GM18520 (cell line): ENCODE data around the gene RABGAP1L.
"Not testable (repeated sequence)": the region's sequence is repeated elsewhere in the genome, so short reads cannot be mapped to it uniquely, and the experiment has no call there.

Experiments used
- ATAC-seq: cut with Tn5 transposase; IDR thresholded peaks from one replicate; pipeline ENCODE4 v1.9.1; 2021; ENCODE audit not compliant: unreplicated experiment

Gene RABGAP1L

GRCh38 chr1:174153085-174153824, 6.1 kb upstream of the RABGAP1L start:
- peak; percentile 40 for ATAC-seq

DNA sequence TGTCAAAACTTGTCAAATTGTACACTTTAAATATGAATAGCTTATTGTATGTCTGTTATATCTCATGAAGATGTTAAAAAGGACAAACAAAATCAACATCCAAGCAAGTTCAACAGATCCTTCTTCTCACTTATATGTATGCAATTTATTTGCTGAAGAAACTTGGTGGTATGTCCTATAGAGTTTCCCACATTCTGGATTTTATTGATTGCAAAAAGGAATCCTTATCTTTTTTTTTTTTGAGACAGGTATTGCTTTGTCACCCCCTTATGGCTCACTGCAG, 5.6 kb upstream of the RABGAP1L start:
- ATAC-seq: no peak

DNA sequence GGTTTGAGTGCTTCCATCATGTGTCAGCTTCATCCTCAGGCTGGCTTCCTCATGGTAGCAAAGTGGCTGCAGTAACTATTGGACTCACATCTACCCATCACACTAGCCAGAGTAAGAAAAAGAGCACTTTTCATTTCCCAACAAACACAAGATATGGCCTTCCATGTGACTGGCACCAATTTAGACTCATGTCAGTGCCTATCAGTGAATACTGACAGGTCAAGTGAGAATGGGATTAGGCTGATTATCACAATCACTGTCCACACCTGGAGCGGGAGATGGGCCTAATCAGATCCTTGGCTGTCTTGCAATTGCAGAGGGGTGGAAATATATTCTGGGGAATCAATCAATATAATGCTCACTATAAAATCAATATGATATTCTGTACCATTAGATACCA, 2.9 kb upstream of the RABGAP1L start:
- no peak for ATAC-seq

DNA sequence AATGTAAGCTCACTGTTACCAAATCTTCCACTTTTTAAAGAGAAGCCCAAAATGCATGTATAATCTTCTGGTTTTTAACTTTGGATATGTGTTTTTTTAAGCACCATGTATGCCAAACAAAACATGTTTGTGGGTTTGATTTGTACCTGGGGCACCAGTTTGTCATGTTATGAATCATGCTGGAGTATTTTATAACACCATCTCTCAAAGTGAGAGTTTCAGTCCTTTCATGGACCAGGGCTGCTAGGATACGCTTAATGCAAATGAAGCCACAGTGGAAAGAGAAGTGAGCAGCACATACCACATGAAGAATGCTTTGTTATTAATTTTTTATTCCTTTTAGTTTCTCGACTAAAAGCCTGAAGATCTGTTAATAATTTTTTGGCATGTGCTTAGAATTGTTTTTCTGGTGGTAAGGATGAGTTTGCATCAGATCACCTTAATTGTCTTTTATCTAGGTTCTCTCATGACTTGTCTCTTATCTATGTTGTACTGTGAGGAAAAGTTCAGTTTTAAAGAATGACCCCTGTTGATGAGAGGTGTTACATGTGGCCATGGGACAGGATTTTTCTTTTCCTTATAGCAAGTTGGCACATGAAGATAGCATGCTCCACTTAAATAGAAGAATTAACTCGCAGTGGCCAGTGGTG, 2.0 kb upstream of the RABGAP1L start:
- ATAC-seq: peak; percentile 27

GRCh38 chr1:174158767-174159251, 511 bp upstream of the RABGAP1L start:
- no peak for ATAC-seq

GRCh38 chr1:174160109-174160473, 771 bp downstream of the RABGAP1L start:
- peak; percentile 16 for ATAC-seq

DNA sequence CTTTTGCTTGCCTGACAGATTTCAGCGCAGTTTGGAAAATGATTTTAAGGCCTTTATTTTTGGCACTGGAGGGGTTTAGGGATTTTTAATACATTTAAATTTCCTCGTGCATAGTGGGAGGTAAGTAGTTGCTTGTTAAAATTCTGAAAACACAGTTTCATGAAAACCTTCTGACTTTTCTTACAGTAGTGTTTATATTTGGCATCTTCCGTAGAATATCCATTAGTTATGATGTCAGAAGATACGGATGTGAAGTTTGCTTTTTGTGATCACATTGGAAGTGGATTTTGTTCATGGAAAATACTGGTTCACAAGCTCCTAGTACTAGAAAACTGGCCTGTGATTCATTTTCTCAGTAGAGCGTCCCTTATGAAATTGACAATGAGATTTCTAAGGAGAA, 1.3 kb downstream of the RABGAP1L start:
- no peak for ATAC-seq

DNA sequence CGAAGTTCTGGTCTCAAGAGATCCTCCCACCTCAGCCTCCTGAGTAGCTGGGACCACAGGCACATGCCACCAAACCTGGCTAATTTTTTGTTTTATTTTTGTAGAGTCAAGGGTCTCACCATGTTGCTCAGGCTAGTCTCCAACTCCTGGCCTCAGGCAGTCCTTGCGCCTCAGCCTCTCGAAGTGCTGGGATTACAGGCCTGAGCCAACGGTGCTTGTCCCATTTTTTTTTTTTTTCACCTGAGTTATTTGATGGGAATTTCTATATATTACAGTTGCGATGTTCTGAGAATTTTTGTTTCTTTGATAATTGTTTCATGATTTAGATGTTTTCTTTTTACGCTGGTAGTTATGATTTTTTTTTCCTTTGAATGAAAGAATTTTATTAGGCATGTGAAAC, 2.5 kb downstream of the RABGAP1L start:
- ATAC-seq: no peak

DNA sequence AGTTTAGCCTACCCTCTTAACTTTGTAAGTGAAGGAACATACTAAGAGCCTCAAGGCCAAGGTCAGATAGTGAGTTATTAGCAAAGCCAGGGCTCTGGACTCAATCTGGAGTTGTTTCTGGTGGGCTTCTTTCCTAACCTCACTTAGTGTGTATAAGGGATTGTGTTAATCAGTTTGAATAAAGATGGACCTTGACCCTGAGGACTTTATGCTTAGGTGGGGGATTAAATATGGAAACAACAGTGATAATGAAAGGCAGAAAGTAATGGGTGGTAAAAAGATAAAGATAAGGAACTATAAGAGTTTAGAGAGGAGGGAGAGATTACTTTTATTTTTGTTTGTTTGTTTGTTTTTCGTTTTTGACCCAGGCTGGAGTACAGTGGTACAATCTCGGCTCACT, 5.5 kb downstream of the RABGAP1L start:
- no peak for ATAC-seq

- ATAC-seq: no peak
Observed at GRCh38 chr1:174165471-174166137, 6.3 kb downstream of the RABGAP1L start.

GRCh38 chr1:174166530-174167264, 7.4 kb downstream of the RABGAP1L start:
- ATAC-seq: no peak

DNA sequence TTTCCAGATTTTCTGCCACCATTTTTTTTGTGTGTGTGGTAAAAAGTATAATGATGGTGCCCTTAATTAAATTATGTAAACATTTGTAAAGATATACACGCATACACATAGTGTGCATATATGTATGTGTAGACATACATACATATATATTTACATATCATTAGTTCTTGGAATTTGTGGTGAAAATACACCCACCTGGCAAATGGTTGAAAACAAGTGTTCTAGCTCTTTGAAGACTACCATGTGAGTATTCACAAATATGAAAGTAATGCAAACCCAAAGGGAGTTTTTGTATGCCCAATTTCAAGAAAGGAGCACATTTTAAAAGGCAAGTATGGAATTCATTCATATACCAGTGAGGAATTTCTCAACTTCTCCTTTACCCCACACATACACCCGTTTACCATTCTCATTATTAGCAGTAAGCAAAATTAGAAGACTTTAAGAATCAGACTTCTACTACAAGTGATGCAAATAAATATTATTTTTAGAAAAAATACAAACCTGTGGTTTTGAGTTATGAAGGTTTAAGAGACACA, 8.0 kb downstream of the RABGAP1L start:
- no peak for ATAC-seq

DNA sequence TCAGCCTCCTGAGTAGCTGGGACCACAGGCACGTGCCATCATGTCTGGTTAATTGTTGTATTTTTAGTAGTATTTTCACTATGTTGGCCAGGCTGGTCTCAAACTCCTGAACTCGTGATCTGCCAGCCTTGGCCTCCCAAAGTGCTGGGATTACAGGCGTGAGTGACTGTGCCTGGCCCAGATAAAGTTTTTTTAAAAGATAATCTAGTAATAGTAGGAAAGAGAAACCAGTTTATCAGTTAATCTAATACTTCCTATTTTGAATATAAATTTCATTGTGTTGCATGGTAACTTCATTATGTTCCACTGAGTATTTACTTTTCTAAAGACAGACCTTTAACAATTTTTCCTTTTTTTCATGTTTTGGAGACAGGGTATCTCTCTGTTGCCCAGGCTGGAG, 10.0 kb downstream of the RABGAP1L start:
- ATAC-seq: no peak

DNA sequence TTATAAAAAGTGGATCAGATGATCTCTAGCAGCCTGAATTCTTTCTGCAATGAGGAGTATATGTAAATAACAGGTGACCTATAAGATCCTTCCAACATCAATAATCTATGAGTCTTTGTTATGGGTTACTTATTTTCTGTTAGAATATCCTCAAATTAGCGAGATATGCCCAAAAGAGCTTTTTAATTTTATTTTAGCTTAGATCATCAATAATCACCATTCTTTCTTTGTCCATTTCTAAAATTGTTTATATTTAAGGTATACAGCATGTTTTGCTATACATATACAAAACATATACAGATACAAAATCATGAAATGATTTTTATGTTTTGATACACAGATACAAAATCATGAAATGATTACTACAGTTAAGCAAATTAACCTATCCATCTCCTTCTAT, 11.8 kb downstream of the RABGAP1L start:
- no peak for ATAC-seq

- ATAC-seq: peak; percentile 82
Observed at GRCh38 chr1:174174461-174175329, 15.4 kb downstream of the RABGAP1L start.

- not testable (repeated sequence) for ATAC-seq
Observed at GRCh38 chr1:174178459-174178858, 19.1 kb downstream of the RABGAP1L start.

DNA sequence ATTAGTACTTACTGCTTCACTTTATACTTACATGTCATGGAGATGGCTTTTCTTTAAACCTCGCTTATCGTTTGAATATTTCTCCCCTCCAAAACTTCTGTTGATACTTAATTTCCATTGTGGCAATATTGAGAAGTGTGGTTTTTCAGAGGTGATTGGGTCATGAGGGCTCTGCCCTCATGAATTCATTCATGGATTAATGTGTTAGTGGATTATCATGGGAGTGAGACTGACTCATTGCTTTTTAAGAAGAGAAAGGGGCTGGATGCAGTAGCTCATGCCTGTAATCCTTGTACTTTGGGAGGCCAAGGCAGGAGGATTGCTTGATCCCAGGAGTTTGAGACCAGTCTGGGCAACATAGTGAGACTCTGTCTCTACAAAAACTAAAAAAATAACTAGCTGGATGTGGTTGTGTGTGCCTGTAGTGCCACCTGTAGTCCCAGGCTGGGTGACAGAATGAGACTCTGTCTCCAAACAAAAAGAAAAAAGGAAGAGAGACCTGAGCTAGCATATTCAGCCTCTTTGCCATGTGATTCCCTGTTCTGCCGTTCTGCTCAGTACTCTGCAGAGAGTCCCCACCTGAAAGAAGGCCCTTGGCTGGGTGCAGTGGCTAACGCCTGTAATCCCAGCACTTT, 30.2 kb downstream of the RABGAP1L start:
- no peak for ATAC-seq

DNA sequence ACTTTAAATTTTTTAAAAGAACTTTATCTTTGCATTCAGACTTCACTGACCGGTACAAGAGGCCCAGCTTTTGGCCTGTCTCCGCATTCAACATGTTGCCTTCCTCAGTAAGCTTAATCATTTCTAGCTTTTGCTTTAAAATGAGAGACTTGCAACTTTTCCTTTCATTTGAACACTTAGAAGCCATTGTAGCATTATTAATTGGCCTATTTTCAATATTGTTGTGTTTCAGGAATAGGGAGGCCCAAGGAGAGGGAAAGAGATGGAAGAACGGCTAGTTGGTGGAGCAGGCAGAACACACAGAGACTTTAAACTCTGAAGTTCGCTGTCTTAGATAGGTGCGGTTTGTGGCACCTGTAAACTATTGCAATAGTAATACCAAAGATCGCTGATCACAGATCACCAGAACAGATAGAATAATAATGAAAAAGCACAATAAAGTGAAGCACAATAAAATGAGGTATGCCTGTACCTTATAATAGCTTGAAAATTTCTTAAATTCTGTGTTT, 31.4 kb downstream of the RABGAP1L start:
- ATAC-seq: no peak

DNA sequence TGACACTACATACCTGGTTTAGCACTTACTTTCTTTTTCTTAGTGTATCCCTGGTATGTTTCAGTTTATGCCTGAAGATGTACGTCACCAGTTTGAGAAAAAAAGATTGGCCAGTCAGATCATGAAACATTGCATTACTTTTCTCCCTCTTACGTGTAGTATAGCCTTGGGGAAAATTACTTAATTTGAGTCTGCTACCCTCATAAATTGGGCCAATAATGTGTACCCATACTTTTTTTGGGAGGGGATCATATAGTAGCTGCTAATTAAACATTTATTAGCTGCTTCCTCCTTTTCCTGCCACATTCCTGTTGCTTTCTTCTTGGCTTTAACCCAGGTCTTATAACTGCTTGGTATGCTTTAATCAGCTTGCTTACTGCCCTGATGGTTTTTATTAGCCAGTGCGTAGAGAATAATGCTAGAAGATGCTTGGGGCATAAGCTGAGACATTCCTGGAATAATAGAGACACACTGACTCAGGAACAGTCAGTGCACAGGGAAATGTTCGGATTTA, 32.1 kb downstream of the RABGAP1L start:
- ATAC-seq: no peak

DNA sequence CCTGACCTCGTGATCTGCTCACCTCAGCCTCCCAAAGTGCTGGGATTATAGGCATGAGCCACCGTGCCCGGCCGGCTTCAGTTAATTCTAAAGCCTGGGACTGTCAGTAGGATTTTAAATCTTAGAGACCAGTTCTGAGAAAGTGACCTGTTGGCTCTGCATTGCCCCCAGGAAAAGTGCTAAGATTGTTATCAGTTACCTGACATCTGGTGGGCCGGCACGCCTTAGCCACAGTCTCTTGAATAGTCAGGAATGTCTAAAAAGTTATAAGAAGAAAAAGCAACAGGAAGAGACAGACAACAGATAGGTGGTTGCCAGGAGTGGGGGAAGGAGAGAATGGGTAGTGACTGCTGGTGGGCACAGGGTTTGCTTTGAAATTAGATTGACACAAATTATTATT, 35.1 kb downstream of the RABGAP1L start:
- ATAC-seq: no peak
